ENCODE results near the gene EFS.

Gene EFS

DNA sequence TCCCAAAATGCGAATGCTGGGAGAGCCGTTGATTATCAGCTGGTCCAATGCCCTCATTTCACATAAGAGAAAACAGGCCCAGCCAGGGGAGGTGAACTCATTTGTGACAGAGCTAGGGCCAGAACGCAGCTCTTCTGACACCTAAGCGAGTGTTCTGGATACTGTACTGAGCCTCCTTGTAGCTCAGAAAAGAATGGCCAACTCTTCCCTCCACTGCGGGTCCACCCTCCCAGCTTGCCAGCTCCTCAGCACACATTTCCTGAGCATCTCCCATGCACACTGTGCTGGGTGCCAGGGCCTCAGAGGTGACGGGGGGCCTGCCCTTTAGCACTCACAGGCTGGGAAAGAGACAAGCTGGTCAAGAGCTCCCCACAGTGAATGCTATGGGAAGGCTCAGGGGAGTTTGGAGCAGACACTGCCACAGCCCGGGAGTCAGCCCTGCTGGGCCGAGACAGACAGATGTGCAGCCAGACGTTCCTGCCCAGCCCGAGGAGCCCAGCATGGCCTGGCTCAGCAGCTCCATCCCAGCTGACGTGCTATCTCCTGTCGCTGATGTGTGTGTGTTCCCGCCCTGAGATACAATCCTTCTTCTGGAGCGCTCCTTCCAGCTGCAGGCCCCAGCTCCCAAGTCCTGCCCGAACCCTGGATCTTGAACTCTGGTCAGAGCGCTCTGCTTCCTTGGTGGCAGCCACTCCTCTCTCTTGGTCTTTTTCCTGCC is 15.4 kb upstream of the EFS start:
- no peaks in the 10 kb centered on the region for H3K9me3 ChIP-seq (ENCODE audit: severe bottlenecking)
- no peak for DNase-seq
- H3K27me3 ChIP-seq (ENCODE audit: insufficient read depth, low read depth, severe bottlenecking) = no peaks in the 10 kb centered on the region
- TF ChIP-seq, protein P1, sequence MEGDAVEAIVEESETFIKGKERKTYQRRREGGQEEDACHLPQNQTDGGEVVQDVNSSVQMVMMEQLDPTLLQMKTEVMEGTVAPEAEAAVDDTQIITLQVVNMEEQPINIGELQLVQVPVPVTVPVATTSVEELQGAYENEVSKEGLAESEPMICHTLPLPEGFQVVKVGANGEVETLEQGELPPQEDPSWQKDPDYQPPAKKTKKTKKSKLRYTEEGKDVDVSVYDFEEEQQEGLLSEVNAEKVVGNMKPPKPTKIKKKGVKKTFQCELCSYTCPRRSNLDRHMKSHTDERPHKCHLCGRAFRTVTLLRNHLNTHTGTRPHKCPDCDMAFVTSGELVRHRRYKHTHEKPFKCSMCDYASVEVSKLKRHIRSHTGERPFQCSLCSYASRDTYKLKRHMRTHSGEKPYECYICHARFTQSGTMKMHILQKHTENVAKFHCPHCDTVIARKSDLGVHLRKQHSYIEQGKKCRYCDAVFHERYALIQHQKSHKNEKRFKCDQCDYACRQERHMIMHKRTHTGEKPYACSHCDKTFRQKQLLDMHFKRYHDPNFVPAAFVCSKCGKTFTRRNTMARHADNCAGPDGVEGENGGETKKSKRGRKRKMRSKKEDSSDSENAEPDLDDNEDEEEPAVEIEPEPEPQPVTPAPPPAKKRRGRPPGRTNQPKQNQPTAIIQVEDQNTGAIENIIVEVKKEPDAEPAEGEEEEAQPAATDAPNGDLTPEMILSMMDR (IDR thresholded peaks at IDR 0.05; ENCODE audit: low read depth, low read length) = no peak
- H3K36me3 ChIP-seq = no peaks in the 10 kb centered on the region
- H3K27ac ChIP-seq = no peak overlapping the region
- no peak overlapping the region for H3K4me3 ChIP-seq (ENCODE audit: low read depth, low read length)

DNA sequence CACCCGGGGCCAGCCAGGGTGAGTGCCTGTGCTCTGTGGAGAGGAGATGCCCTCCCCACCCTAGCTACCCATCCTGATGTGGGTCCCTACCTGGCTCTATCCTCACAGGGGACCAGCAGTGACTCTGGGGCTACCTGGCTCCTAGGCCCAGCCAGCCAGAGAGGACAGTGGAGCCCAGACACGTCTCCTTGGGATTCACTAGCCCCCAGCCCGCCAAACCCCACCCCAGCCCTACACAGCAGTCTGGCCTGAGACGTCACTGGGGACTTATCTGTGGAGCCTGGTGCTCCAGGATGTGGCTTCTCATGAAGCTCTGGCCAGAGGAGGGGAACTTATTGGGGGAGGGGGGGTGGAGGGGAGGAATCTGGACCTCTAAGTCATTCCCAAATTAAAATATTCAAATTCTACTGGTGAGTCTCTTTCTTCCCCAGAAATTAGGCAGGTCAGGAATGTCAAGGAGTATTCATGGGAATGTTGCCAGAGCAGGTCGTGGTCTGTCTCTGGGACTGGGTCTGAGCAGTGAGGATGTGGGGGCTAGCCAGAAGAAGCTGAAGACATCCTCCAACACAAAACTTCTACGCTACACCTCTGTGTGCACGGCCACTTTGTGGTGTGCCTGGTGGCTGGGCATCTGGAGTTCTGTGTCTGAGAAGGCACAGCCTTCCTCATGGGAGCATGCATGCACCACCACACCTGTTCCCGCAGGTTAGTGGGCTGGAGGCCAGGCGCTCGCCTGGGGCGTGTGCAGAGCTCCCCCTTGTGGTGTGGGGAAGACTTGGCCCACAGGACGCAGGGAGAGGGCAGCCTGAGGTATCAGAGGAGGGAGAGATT is 14.6 kb upstream of the EFS start:
- DNase-seq = peak; percentile 75
- TF ChIP-seq, protein P1 (IDR thresholded peaks at IDR 0.05; ENCODE audit: low read depth, low read length) = peak; percentile 95
- Histone ChIP-seq H3K27ac (no peak overlapping the region), H3K4me3 (ENCODE audit: low read depth, low read length) (no peak overlapping the region), H3K27me3 (ENCODE audit: insufficient read depth, low read depth, severe bottlenecking) (no peaks in the 10 kb centered on the region), H3K36me3 (no peaks in the 10 kb centered on the region), H3K9me3 (ENCODE audit: severe bottlenecking) (no peaks in the 10 kb centered on the region)

DNA sequence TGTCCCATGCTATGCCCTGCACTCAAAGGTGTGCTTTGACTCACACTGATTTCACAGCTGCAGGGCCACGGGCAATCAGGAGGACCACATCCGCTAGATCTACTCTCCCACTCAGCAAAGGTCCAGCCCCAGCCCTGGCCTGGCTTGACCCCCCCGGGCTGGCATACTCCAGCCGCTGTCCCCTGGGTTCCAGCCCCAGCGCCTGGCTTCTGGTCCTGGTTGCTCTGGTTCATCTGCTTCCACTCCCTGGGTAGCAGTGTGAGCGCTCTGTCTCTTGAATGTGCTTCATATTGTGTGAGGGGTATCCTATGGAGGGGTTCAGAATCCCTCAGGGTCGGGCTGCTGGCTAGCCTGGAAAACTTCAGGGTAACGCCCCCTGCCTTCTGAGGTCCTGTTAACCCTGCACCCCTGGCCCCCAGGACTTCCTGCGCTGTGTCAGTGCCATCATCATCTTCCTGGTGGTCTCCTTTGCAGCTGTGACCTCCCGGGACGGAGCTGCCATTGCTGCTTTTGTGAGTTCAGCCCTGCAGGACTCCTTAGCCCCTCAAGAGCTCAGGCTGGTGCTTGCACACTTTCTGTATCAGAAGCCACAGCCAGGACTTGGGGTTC is 13.7 kb upstream of the EFS start:
- no peak overlapping the region for H3K27ac ChIP-seq
- H3K27me3 ChIP-seq (ENCODE audit: insufficient read depth, low read depth, severe bottlenecking) = no peaks in the 10 kb centered on the region
- TF ChIP-seq, protein P1 (IDR thresholded peaks at IDR 0.05; ENCODE audit: low read depth, low read length) = no peak
- no peak overlapping the region for H3K4me3 ChIP-seq (ENCODE audit: low read depth, low read length)
- DNase-seq = no peak
- no peaks in the 10 kb centered on the region for H3K9me3 ChIP-seq (ENCODE audit: severe bottlenecking)
- no peaks in the 10 kb centered on the region for H3K36me3 ChIP-seq

DNA sequence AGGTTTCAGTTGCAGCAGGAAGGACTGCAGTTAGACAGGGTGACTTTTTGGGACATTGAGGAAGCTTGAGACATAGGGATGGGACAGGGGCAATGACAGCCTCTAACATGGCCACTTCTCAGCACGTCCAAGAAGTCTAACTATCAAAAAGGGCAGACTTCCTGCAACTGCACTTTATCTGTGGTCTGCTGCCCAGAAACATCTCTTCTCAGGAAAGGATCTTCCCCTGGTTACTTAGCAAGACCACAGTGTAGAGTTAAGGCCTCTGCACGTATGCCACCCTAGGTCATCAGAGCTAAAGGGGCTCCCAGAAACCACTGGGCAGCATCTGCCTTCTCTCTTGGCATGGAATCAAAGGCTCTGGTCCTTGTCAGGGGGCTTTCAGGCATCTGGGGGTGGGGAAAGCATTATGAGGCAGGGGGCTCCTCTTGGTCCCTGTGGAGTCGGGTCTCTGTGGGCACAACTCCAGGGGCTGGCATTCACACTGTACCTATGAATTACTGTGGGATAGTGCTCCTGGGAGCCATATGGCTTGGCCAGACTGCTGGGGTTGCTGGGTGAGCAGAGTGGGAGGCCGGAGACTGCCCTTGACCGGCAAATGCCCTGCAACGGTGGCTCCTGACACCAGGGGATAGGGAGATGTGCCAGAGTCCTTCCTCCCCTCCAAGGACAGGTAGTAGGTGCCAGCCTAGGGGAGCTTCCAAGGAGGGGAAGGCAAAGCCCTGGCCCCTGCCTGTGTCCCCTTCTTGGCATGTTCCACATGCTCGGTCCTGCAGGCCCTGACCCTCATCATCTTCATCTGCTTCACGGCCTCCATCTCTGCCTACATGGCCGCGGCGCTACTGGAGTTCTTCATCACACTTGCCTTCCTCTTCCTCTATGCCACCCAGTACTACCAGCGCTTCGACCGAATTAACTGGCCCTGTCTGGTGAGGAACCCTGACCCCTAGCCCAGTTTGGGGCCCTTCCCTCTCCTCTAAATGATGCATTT is 12.9 kb upstream of the EFS start:
- Histone ChIP-seq H3K9me3 (ENCODE audit: severe bottlenecking) (no peaks in the 10 kb centered on the region), H3K36me3 (no peaks in the 10 kb centered on the region), H3K27ac (no peak overlapping the region), H3K4me3 (ENCODE audit: low read depth, low read length) (no peak overlapping the region), H3K27me3 (ENCODE audit: insufficient read depth, low read depth, severe bottlenecking) (no peaks in the 10 kb centered on the region)
- no peak for DNase-seq
- TF ChIP-seq, protein P1 (IDR thresholded peaks at IDR 0.05; ENCODE audit: low read depth, low read length) = no peak

DNA sequence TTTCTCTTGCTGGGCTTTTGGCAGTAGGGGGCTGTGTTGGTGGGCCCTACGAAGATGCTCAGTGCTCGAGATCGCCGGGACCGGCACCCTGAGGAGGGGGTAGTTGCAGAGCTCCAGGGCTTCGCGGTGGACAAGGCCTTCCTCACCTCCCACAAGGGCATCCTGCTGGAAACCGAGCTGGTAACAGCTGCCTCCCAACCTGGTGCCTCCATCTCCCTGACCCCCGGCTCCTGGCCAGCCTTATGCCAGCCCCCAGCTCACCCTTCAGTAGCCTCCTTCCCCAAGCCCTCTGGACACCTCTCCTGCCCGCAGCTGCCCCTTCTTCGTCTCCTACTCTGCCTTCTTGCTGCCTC is 12.2 kb upstream of the EFS start:
- TF ChIP-seq, protein P1 (IDR thresholded peaks at IDR 0.05; ENCODE audit: low read depth, low read length) = no peak
- DNase-seq = no peak
- Histone ChIP-seq H3K27ac (no peak overlapping the region), H3K27me3 (ENCODE audit: insufficient read depth, low read depth, severe bottlenecking) (no peaks in the 10 kb centered on the region), H3K36me3 (no peaks in the 10 kb centered on the region), H3K4me3 (ENCODE audit: low read depth, low read length) (no peak overlapping the region), H3K9me3 (ENCODE audit: severe bottlenecking) (no peaks in the 10 kb centered on the region)

Data from WERI-Rb-1 (cell line).